K562 (cell line): ENCODE results near the gene METTL2B.
"Not testable (repeated sequence)": the region's sequence is repeated elsewhere in the genome, so short reads cannot be mapped to it uniquely, and the experiment has no call there.

Experiments
- CBX3 ChIP-seq, 2 experiments: IDR thresholded peaks; 1 replicate in 1 of 2; 2 replicates in 1 of 2; pipeline ENCODE4 v1.6.1; 2012; ENCODE audit warnings: inconsistent platforms in 2 of 2, low read length in 2 of 2, borderline replicate concordance in 1 of 2, control low read depth in 1 of 2
- CTCF ChIP-seq, 3 experiments: IDR thresholded peaks in 2 of 3; conservative IDR thresholded peaks in 1 of 3; 2 replicates each; pipeline ENCODE4 v1.5.1; 2011 to 2012; ENCODE audit warnings: low read length in 3 of 3, mild to moderate bottlenecking in 3 of 3, control low read depth in 2 of 3, improper control_type of control experiment in 1 of 3, inconsistent platforms in 1 of 3, low read depth in 1 of 3, mixed read lengths in 1 of 3, moderate library complexity in 1 of 3; ENCODE audit not compliant: insufficient read depth in 2 of 3
- GABPA ChIP-seq: fragments of 200-800 bp; sonication (Bioruptor generic); conservative IDR thresholded peaks from 2 replicates; pipeline ENCODE4 v1.6.1; 2016; ENCODE audit warnings: low read depth, missing genetic modification characterization, missing compliant biosample characterization
- GATA2 ChIP-seq: sonication (generic); formaldehyde crosslinking; IDR thresholded peaks from 2 replicates; pipeline ENCODE4 v1.4.0; 2020; ENCODE audit warnings: mild to moderate bottlenecking, missing genetic modification reagents
- JUN ChIP-seq, 2 experiments: sonication (generic) in 1 of 2; formaldehyde crosslinking in 1 of 2; IDR thresholded peaks; 2 replicates each; pipeline versions ENCODE4 v1.6.1 to v1.8.0; 2012 to 2022; ENCODE audit warnings: borderline replicate concordance in 2 of 2, mild to moderate bottlenecking in 2 of 2, improper control_type of control experiment in 1 of 2, low read depth in 1 of 2, low read length in 1 of 2, missing genetic modification reagents in 1 of 2
- MLLT1 ChIP-seq, 2 experiments: fragments of 450-650 bp; IDR thresholded peaks; 2 replicates each; pipeline ENCODE4 v1.6.1; 2016
- PKNOX1 ChIP-seq: fragments of 450-650 bp; IDR thresholded peaks from 2 replicates; pipeline ENCODE4 v1.6.1; 2016
- RAD21 ChIP-seq, 2 experiments: fragments of 250-450 bp in 1 of 2; fragments of 450-650 bp in 1 of 2; sonication (Bioruptor Pico) in 1 of 2; formaldehyde crosslinking in 1 of 2; IDR thresholded peaks in 1 of 2; conservative IDR thresholded peaks in 1 of 2; 2 replicates each; pipeline versions ENCODE4 v1.4.0 to v1.8.0; 2020 to 2022; ENCODE audit warnings: mild to moderate bottlenecking in 2 of 2, moderate library complexity in 1 of 2
- SAFB ChIP-seq: fragments of 200-400 bp; formaldehyde crosslinking; IDR thresholded peaks from 2 replicates; pipeline ENCODE4 v1.6.1; 2017; ENCODE audit warnings: low read depth, low read length, borderline replicate concordance
- STAT6 ChIP-seq: sonication (generic); formaldehyde crosslinking; IDR thresholded peaks from 2 replicates; pipeline ENCODE4 v1.8.1; 2023; ENCODE audit warnings: mild to moderate bottlenecking, missing genetic modification reagents
- USF2 ChIP-seq: sonication (generic); formaldehyde crosslinking; IDR thresholded peaks from 2 replicates; pipeline ENCODE4 v1.5.0; 2020; ENCODE audit warnings: missing genetic modification reagents
- ZKSCAN1 ChIP-seq: fragments of 150-350 bp; IDR thresholded peaks from 2 replicates; pipeline ENCODE4 v1.6.1; 2016; ENCODE audit warnings: low read depth, low read length
- ZNF274 ChIP-seq: IDR thresholded peaks from 2 replicates; pipeline ENCODE4 v1.6.1; 2011; ENCODE audit warnings: low read depth, mild to moderate bottlenecking, low read length, moderate library complexity, borderline replicate concordance

GRCh38 chr7:128542530-128542929, 66.0 kb downstream of the METTL2B start:
- TF ChIP-seq SAFB; PKNOX1; MLLT1 (IDR thresholded peaks at IDR 0.05); GABPA (tag); STAT6 (CRISPR knock-in tag); CBX3 (IDR thresholded peaks at IDR 0.05; ENCODE audit: borderline replicate concordance in 1 of 2, low read length in 2 of 2); JUN (IDR thresholded peaks at IDR 0.05; ENCODE audit: borderline replicate concordance, low read depth, low read length); JUN (CRISPR knock-in tag; IDR thresholded peaks at IDR 0.05; ENCODE audit: borderline replicate concordance); GATA2; ZNF274; USF2; RAD21 (CRISPR knock-in tag; conservative IDR thresholded peaks at IDR 0.05 in 1 of 2, IDR thresholded peaks at IDR 0.05 in 1 of 2); ZKSCAN1; CTCF (IDR thresholded peaks at IDR 0.05 in 2 of 3, conservative IDR thresholded peaks at IDR 0.05 in 1 of 3; ENCODE audit: insufficient read depth in 2 of 3, low read depth in 1 of 3, low read length in 3 of 3): not testable (repeated sequence)
